Activated naive CD8-positive, alpha-beta T cell treated with anti-CD3 and anti-CD28 coated beads, Interleukin-2, amount 10 ng/mL, durations not matched to agents 7 days and 5 days (primary cell): ENCODE measurements around the gene MGAT4D. TPM values are rescaled to one million over a fixed set of nuclear protein-coding genes. Genes with fewer than 3 reads are reported as not detected.
"Not testable (repeated sequence)": the region's sequence is repeated elsewhere in the genome, so short reads cannot be mapped to it uniquely, and the experiment has no call there.

Experiments
- ATAC-seq: fragments of 150-1000 bp; cut with Tn5 transposase; one replicate; pipeline ENCODE4 v1.10.0; 2021; ENCODE audit warnings: low read depth, moderate library complexity
- POLR2A ChIA-PET: fragments of 350-600 bp; sonication (Branson Sonifier 250); formaldehyde crosslinking; loops from one replicate; lab custom pipeline; 2021; ENCODE audit warnings: antibody characterized with exemption; lab: Charles Lee
- DNase-seq: peaks from one replicate; pipeline ENCODE4 v3.0.0; 2021
- H3K27ac Mint-ChIP-seq: one replicate; pipeline ENCODE4 v1.8.0; 2022; ENCODE audit warnings: mild to moderate bottlenecking, mixed read lengths
- H3K27me3 Mint-ChIP-seq: one replicate; pipeline ENCODE4 v1.8.0; 2022; ENCODE audit warnings: mild to moderate bottlenecking, moderate library complexity, mixed read lengths
- H3K36me3 Mint-ChIP-seq: one replicate; pipeline ENCODE4 v1.8.0; 2021; ENCODE audit warnings: mild to moderate bottlenecking, mixed read lengths
- H3K4me1 Mint-ChIP-seq: one replicate; pipeline ENCODE4 v1.8.0; 2021; ENCODE audit warnings: mixed read lengths
- H3K4me3 Mint-ChIP-seq: one replicate; pipeline ENCODE4 v1.8.0; 2022; ENCODE audit warnings: mild to moderate bottlenecking, moderate library complexity, mixed read lengths
- H3K9me3 Mint-ChIP-seq: one replicate; pipeline ENCODE4 v1.8.0; 2021; ENCODE audit warnings: mixed read lengths
- total RNA-seq, 2 experiments: library from RNA; stranded (reverse); gene quantifications; one replicate each; pipeline ENCODE4 v1.2.3, GENCODE V29; 2021

Gene MGAT4D
- total RNA-seq, 2 experiments from 2014 or later, result not detected

DNA sequence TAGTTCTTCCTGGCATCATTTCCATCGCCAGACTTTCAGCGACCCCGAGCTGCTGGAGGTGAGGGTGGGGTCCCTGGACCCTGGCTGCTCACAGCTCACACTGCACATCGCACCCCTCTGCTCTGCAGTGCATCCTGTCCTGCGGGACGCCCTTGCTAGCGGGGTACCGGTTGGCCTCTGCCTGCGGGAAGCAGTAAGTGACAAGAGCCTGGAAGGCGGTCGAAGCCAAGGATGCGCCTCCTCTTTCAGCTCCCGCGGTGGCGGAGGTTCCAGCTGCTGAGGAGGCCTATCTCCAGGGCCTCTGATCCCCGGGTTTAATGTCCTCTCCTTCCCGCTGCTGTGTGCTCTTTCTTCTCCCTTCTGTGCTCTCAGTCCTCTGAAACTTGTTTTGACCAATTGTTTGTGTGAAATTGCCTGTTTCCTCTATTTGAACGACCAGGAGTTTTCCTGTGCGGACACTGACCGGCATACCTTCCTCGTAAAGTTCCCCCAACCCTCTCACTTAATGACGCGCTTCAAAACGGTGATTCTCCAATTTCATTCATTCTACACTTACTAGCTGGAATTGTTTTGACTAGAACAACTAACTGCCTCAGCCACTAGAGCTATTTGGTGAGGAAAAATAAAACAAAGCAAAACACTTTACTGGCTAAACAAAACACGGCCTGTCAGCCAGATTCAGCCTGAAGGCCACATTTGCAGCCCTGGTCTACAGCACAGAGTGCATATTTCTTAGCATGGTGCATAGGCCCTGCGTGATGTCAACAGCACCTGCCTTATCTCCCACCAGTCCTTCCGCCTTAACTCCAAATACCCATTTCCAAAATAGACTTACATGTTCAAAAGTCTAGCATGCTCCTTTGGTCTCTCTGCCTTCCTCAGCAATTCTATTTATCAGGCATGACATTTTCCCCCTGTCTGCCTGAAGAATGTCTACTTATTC is 28.0 kb downstream of the MGAT4D start:
- Mint-ChIP-seq H3K4me3 (no peak overlapping the region), H3K27ac (no peak overlapping the region), H3K4me1 (peaks cover 2% of the 10 kb centered on the region), H3K36me3 (no peaks in the 10 kb centered on the region), H3K9me3 (no peaks in the 10 kb centered on the region), H3K27me3 (peaks cover 21% of the 10 kb centered on the region)
- no peak for ATAC-seq
- POLR2A ChIA-PET, result no interaction called here
- no peak for DNase-seq

DNA sequence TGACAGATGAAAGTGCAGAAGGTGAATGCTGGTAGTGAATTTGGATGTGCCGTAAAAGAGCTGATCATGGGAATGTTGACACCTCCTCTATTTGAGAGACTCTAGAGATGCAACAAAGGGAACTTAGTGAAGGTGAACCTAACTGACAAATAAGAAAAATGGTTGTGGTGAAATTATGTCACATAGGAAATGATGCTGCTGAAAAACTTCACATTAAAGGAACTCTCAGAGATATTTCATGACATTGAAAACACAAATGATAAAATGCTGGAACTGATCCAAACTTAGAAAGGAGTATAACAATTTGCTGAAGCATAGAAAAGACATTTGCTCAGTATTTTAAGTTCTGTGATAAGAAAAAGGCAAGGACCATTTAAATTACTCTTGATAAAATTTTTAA is 31.9 kb downstream of the MGAT4D start:
- no peaks in the 10 kb centered on the region for H3K9me3 Mint-ChIP-seq
- H3K4me3 Mint-ChIP-seq, result no peak overlapping the region
- POLR2A ChIA-PET, result no interaction called here
- no peak overlapping the region for H3K27ac Mint-ChIP-seq
- peaks cover 13% of the 10 kb centered on the region for H3K27me3 Mint-ChIP-seq
- no peak for ATAC-seq
- H3K36me3 Mint-ChIP-seq, result no peaks in the 10 kb centered on the region
- DNase-seq, result no peak
- peaks cover 1% of the 10 kb centered on the region for H3K4me1 Mint-ChIP-seq

DNA sequence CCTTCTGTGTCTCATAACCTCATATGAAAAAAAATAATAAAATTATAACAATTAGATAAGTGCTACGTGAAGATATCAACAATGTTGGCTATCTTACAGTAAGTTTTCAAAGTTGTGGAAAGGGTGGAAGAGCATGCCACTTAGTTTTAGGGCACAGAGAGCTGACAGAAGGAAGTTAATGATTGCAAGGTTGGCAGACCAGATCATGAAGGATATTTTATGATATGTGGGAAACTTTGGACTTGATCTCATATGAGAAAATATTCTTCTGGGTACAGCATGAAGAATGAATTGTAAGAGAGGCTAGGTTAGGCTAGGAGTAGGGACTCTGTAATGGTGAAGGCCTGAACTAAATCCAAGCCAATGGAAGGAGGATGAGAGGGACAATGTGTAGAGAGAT is 34.5 kb downstream of the MGAT4D start:
- POLR2A ChIA-PET, result no interaction called here
- Mint-ChIP-seq H3K9me3 (no peaks in the 10 kb centered on the region), H3K27me3 (peaks cover 8% of the 10 kb centered on the region), H3K27ac (no peak overlapping the region), H3K36me3 (no peaks in the 10 kb centered on the region), H3K4me3 (no peak overlapping the region), H3K4me1 (no peaks in the 10 kb centered on the region)
- ATAC-seq, result no peak
- DNase-seq, result no peak

DNA sequence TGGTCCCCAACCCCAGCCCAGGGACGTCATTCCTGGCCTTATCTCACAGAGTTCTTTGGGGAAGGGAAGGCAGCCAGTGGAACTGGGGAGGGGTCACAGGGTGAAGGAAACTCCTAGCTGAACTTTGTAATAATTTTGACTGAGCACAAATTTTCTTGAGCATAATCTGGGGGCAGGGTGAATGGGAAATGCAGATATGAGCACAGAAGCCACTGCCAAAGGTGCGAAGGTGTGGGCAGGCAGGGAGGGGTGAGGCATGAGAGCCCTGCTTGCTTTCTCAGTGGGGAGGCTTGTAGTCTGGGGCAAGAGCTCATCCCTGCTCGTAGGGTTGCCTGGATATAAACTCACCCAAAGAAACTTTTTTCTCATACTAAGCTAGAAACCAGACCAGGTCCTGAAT is 34.9 kb downstream of the MGAT4D start:
- no peaks in the 10 kb centered on the region for H3K36me3 Mint-ChIP-seq
- H3K27me3 Mint-ChIP-seq, result peaks cover 8% of the 10 kb centered on the region
- DNase-seq, result no peak
- H3K27ac Mint-ChIP-seq, result no peak overlapping the region
- H3K4me1 Mint-ChIP-seq, result no peaks in the 10 kb centered on the region
- POLR2A ChIA-PET, result no interaction called here
- no peaks in the 10 kb centered on the region for H3K9me3 Mint-ChIP-seq
- no peak overlapping the region for H3K4me3 Mint-ChIP-seq
- no peak for ATAC-seq

DNA sequence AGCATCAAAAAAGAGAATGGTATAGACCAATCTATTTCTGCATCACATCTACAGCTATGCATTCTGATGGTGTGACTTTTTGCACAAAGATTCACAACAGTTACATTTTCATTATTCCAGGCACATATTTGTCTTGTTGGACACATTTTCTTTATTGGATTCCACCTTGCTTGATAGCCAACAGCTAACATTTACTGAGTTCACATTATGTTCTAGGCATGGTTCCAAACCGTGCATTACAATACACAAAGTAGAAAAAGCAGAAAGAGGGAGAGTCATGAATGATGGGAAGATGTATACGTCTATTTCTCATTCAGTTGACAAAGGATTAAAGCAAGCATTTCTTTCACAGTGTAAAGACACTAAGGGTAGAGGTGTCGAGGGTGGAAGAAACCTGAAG is 47.7 kb downstream of the MGAT4D start:
- DNase-seq, result no peak
- POLR2A ChIA-PET, result no interaction called here
- Mint-ChIP-seq H3K4me3 (no peak overlapping the region), H3K27me3 (peaks cover 45% of the 10 kb centered on the region), H3K27ac (no peak overlapping the region), H3K4me1 (no peaks in the 10 kb centered on the region), H3K9me3 (no peaks in the 10 kb centered on the region), H3K36me3 (no peaks in the 10 kb centered on the region)
- ATAC-seq, result no peak

DNA sequence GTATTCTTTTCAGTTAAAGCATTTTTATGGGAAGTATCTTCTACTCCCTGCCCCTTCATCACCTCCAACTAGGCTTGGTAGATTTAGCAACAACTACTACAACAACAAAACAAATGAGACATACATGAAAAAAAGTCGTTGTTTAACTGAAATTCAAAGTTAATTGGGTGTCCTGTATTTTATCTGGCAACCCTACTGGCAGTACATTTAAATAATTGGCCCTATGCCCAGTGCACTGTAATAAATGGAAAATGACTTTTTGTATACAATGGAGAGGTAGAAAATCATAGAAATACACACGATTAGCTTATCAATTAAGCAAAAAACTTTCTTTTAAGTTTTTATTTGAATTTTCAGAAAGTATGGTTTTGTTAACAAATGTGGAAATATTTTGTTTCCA is 49.3 kb downstream of the MGAT4D start:
- DNase-seq (no peak), ATAC-seq (no peak)
- no peak overlapping the region for H3K27ac Mint-ChIP-seq
- H3K4me1 Mint-ChIP-seq, result no peaks in the 10 kb centered on the region
- POLR2A ChIA-PET, result no interaction called here
- H3K36me3 Mint-ChIP-seq, result no peaks in the 10 kb centered on the region
- H3K27me3 Mint-ChIP-seq, result peaks cover 40% of the 10 kb centered on the region
- H3K9me3 Mint-ChIP-seq, result no peaks in the 10 kb centered on the region
- H3K4me3 Mint-ChIP-seq, result no peak overlapping the region

DNA sequence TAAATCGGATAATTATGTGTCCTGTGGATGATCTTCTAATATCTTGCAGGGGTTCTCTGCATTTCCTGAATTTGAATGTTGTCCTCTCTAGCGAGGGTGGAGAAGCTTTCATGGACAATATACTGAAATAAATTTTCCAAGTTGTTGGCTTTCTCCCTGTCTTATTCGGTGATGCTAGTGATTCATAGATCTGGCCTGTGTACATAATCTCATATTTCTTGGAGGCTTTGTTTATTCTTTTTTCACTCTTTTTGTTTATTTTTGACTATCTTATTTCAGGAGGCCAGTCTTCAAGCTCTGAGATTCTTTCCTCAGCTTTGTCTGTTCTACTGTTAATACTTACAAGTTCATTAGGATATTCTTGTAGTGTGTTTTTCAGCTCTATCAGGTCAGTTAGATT is 49.9 kb downstream of the MGAT4D start:
- POLR2A ChIA-PET, result no interaction called here
- Mint-ChIP-seq H3K27me3 (peaks cover 36% of the 10 kb centered on the region), H3K9me3 (no peaks in the 10 kb centered on the region), H3K27ac (no peak overlapping the region), H3K4me3 (no peak overlapping the region), H3K4me1 (no peaks in the 10 kb centered on the region), H3K36me3 (no peaks in the 10 kb centered on the region)
- DNase-seq (no peak), ATAC-seq (no peak)

DNA sequence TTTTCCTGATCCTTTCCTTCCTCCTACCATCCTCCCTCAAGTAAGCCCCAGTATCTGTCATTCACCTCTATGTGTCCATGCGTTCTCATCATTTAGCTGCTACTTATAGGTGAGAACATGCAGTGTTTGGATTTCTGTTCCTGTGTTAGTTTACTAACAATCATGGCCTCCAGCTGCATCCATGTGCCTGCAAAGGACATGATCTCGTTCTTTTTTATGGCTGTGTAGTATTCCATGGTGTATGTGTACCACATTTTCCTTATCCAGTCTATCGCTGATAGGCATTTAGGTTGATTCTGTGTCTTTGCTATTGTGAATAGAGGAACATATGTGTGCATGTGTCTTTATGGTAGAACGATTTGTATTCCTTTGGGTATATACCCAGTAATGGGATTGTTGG is 53.7 kb downstream of the MGAT4D start:
- H3K36me3 Mint-ChIP-seq, ATAC-seq, POLR2A ChIA-PET, H3K4me1 Mint-ChIP-seq, DNase-seq, H3K4me3 Mint-ChIP-seq, H3K9me3 Mint-ChIP-seq, H3K27ac Mint-ChIP-seq: not testable (repeated sequence)
- H3K27me3 Mint-ChIP-seq, result peaks cover 27% of the 10 kb centered on the region

DNA sequence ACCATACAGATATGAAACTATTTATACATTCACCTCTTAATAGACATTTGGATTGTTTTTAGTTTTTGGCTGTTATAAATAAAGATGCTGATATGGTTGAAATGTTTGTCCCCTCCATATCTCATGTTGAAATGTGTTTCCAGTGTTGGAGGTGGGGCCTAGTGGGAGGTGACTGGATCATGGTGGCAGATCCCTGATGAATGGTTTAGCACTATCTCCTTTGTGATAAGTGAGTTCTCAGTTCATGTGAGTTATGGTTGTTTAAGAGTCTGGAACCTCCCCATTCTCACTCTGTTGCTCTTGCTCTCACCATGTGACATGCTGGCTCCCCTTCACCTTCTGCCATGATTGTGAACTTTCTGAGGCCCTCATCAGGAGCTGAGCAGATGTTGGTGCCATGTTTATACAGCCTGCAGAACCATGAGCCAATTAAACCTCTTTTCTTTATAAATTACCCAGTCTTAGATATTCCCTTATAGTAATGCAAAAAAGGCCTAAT is 58.4 kb downstream of the MGAT4D start:
- Mint-ChIP-seq H3K9me3 (no peaks in the 10 kb centered on the region), H3K27ac (no peak overlapping the region), H3K27me3 (peaks cover 10% of the 10 kb centered on the region), H3K36me3 (no peaks in the 10 kb centered on the region), H3K4me1 (no peaks in the 10 kb centered on the region), H3K4me3 (no peak overlapping the region)
- DNase-seq, result no peak
- POLR2A ChIA-PET, result no interaction called here
- ATAC-seq, result no peak

DNA sequence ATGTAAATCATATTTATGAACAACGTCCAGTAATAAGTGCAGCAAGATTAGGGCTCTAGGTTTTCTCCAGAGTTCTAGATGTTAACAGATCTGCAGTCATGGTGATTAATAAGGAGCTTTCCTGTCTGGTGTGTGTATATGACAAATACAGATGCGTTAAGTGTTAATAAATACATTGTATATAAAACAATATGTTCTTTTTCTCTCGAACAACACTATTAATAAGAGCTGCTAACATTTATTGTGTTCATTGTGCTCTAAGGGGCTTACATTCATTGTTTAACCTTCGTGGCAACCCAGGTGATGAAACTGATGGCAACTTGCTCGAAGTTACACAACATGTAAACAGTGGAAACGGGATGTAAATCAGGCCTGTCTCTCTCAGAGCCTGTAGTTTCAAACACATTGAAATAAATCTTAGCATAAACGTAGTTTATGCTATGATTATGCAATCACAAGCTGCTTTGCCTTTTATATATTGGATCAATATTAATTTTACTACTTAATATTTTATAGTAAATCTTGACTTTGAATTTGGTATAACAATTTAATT is 70.1 kb downstream of the MGAT4D start:
- Mint-ChIP-seq H3K9me3 (no peaks in the 10 kb centered on the region), H3K4me3 (peak overlapping the region; percentile 83), H3K27me3 (peaks cover 55% of the 10 kb centered on the region), H3K36me3 (no peaks in the 10 kb centered on the region), H3K4me1 (peaks cover 7% of the 10 kb centered on the region), H3K27ac (no peak overlapping the region)
- POLR2A ChIA-PET, result no interaction called here
- ATAC-seq (no peak), DNase-seq (no peak)

DNA sequence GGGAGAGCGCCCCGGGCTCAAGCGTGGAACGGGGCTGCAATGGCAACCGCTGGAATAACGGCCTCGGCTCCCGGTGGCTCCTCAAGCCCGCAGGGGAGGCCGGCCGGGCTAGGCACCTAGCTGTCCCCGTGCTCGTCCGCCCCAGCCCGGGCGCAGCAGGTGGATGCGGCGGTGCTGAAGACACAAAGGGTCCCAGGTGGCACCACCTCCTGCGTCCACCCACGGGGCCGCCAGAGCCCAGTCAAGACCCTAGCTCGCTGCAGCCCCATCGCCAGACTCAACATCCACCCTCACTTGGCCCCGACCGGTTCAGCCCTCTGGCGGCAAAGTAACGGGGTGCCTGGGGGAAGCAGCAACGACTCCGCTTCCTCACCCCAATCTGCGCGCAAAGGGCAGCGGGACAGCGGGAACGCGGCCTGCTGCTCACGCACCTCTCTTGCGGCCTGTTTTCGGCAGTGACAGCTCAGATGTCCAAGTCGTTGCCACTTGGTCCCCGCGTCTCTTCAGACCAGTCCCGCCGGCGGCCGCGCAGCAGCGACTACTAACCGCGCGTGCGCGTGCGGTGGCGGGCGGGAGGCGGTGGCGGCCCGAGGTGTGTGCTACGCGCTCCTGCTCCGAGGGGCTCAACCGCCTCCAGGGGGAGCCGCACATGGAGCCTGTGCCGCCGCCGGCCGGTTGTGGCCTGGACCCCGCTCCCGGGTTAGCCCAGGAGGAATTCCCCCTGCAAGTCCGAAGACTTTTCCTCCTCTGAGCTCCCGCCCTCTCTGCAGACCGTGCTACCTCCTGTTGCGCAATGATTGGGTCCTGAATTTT is 70.8 kb downstream of the MGAT4D start, which contains the start of gene CLGN:
Gene CLGN (minus strand): TSS at position 543 of the 813 bp plus-strand sequence. CDS start 14,570 bp downstream, outside the sequence.
- DNase-seq (peak; percentile 76), ATAC-seq (peak; percentile 86)
- H3K27me3 Mint-ChIP-seq, result peaks cover 62% of the 10 kb centered on the region
- H3K4me3 Mint-ChIP-seq, result peak within 1 kb of the TSS; percentile 83
- POLR2A ChIA-PET, result no interaction called here
- H3K9me3 Mint-ChIP-seq, result no peaks in the 10 kb centered on the region
- peaks cover 7% of the 10 kb centered on the region for H3K4me1 Mint-ChIP-seq
- H3K36me3 Mint-ChIP-seq, result no peaks in the 10 kb centered on the region
- H3K27ac Mint-ChIP-seq, result no peak within 1 kb of the TSS

DNA sequence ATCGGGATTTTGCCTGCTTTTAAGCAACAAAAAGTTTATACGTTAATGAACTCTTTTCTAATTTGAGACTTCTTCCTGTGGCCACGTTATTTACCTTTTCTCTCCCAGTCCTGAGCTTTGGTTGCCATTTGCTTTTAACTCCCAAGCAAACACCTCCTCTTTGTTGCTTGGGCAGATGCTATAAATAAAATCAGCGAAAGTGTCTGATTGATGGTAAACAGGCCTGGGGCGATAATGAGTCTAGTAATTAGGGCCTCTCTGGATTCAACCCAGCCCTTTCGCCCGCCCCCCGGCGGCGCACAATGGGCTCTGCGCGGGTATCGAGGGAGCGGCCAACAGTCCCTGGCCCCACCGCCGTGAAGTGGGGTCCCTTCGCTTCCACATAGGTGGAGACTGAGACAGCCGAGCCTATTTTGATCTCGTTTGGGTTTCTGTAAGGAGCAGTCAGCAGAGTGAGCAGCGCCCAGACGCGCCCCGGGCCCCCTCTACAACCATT is 71.4 kb downstream of the MGAT4D start:
- ATAC-seq (peak; percentile 31), DNase-seq (no peak)
- Mint-ChIP-seq H3K27me3 (peaks cover 62% of the 10 kb centered on the region), H3K9me3 (no peaks in the 10 kb centered on the region), H3K27ac (no peak overlapping the region), H3K4me1 (peaks cover 7% of the 10 kb centered on the region), H3K36me3 (no peaks in the 10 kb centered on the region), H3K4me3 (peak overlapping the region; percentile 83)
- POLR2A ChIA-PET, result no interaction called here

DNA sequence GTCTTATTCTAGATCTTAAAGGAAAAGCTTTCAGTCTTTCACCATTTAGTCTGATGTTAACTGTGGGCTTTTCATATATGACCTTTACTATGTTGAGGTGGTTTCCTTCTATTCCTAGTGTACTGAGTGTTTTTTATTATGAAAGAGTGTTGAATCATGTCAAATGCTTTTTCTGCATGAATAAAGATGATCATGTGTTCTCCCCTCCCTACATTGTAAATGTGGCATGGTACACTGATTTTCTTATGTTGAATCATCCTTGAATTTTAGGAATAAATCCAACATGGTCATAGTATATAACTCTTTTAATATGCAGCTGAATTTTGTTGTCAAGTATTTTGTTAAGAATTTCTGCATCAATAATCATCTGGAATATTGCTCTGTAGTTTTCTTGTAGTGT is 75.0 kb downstream of the MGAT4D start:
- H3K9me3 Mint-ChIP-seq, result no peaks in the 10 kb centered on the region
- peaks cover 7% of the 10 kb centered on the region for H3K4me1 Mint-ChIP-seq
- H3K27me3 Mint-ChIP-seq, result peaks cover 55% of the 10 kb centered on the region
- H3K36me3 Mint-ChIP-seq, result no peaks in the 10 kb centered on the region
- DNase-seq (no peak), ATAC-seq (no peak)
- no peak overlapping the region for H3K4me3 Mint-ChIP-seq
- POLR2A ChIA-PET, result no interaction called here
- no peak overlapping the region for H3K27ac Mint-ChIP-seq
